Measurements from ENCODE around the gene COA4.
"Not testable (repeated sequence)": the region's sequence is repeated elsewhere in the genome, so short reads cannot be mapped to it uniquely, and the experiment has no call there.

COA4 gene

DNA sequence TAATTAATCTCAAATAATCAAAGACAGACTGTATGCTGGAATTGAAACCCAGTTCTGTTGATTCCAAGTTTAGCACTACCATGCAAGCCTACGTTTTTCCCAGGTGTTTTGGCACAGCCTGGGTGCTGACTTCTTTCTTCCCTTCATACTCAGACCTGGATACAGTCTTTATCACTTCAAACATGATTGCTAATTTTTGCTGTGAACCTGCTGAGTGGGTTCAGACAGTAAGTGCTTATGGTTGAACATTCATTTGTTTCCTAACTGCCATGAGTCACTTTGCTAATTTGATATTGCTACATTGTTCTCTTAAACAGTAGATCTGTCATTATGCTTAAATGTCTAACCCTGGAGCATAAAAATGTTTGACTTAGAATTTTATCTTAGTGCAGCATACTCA, 12.4 kb upstream of the COA4 start:
- no peak overlapping the region for H3K4me3 ChIP-seq (ENCODE audit: low read length)
- peaks cover 14% of the 10 kb centered on the region for H3K36me3 ChIP-seq (ENCODE audit: insufficient read depth, low read length)
- H3K4me2 ChIP-seq (ENCODE audit: low read length): no peak overlapping the region
- H3K9me3 ChIP-seq (replicated peaks; ENCODE audit: low read length): no peaks in the 10 kb centered on the region
- peaks cover 3% of the 10 kb centered on the region for H3K4me1 ChIP-seq (ENCODE audit: control insufficient read depth, insufficient read depth, low read length)
- no peak overlapping the region for H3K9ac ChIP-seq (ENCODE audit: low read depth, low read length)
- no peaks in the 10 kb centered on the region for H3K27me3 ChIP-seq (ENCODE audit: control insufficient read depth, insufficient read depth, low read length)

DNA sequence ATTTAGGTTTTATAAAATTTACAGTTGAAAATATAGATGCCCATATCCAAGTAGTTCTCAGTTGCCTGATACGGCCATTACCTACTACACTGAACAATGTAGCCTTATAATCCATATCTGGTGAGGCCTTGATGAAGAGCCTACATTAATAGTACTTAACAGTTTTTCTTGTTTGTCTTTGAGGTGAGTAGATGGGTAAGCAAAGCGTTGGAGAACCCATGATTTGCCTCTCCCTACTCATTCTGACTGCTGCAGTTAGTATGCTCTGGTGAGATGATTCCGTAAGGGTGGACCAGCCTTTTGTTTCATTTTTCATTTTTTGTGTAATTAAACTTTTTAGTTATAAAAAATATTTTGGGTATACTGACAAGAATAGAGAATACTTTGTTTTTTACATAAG, 11.6 kb upstream of the COA4 start:
- Histone ChIP-seq H3K4me2 (ENCODE audit: low read length) (no peak overlapping the region), H3K36me3 (ENCODE audit: insufficient read depth, low read length) (peaks cover 18% of the 10 kb centered on the region), H3K9me3 (replicated peaks; ENCODE audit: low read length) (no peaks in the 10 kb centered on the region), H3K27me3 (ENCODE audit: control insufficient read depth, insufficient read depth, low read length) (no peaks in the 10 kb centered on the region), H3K4me3 (ENCODE audit: low read length) (no peak overlapping the region), H3K9ac (ENCODE audit: low read depth, low read length) (no peak overlapping the region), H3K4me1 (ENCODE audit: control insufficient read depth, insufficient read depth, low read length) (peaks cover 3% of the 10 kb centered on the region)

DNA sequence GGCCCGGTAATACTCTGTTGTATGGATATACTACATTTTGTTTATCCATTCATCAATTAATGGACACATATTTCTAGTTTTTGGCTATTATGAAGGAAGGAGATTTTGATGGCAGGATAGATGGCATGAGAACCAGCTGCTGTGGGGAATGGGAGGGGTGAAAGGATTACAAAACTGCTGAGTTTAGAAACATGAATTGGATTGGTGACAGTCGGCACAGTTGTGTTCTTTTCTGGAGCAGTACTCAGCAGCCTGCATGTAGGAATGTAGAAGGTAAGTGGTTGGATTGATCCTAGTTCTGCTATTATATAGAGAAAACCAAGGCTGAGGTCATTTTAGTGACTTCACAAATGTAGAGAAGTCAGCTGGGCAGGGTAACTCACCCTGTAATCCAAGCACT, 7.2 kb upstream of the COA4 start:
- Histone ChIP-seq H3K9ac (ENCODE audit: low read depth, low read length) (no peak overlapping the region), H3K4me1 (ENCODE audit: control insufficient read depth, insufficient read depth, low read length) (no peaks in the 10 kb centered on the region), H3K36me3 (ENCODE audit: insufficient read depth, low read length) (peaks cover 8% of the 10 kb centered on the region), H3K27me3 (ENCODE audit: control insufficient read depth, insufficient read depth, low read length) (no peaks in the 10 kb centered on the region), H3K4me2 (ENCODE audit: low read length) (no peak overlapping the region), H3K4me3 (ENCODE audit: low read length) (no peak overlapping the region), H3K9me3 (replicated peaks; ENCODE audit: low read length) (no peaks in the 10 kb centered on the region)

DNA sequence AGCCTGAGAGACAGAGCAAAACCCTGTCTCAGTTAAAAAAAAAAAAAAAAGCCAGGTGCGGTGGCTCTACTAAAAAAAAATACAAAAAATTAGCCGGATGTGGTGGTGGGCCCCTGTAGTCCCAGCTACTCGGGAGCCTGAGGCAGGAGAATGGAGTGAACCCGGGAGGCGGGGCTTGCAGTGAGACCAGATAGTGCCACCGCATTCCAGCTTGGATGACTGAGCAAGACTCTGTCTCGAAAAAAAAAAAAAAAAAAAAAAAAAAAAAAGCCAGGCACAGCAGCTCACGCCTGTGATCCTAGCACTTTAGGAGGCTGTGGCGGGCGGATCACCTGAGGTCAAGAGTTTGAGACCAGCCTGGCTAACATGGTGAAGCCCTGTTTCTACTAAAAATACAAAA, 3.8 kb upstream of the COA4 start:
- H3K36me3 ChIP-seq (ENCODE audit: insufficient read depth, low read length); H3K9me3 ChIP-seq (replicated peaks; ENCODE audit: low read length); H3K4me1 ChIP-seq (ENCODE audit: control insufficient read depth, insufficient read depth, low read length); H3K9ac ChIP-seq (ENCODE audit: low read depth, low read length); H3K4me2 ChIP-seq (ENCODE audit: low read length); H3K4me3 ChIP-seq (ENCODE audit: low read length); H3K27me3 ChIP-seq (ENCODE audit: control insufficient read depth, insufficient read depth, low read length): not testable (repeated sequence)

DNA sequence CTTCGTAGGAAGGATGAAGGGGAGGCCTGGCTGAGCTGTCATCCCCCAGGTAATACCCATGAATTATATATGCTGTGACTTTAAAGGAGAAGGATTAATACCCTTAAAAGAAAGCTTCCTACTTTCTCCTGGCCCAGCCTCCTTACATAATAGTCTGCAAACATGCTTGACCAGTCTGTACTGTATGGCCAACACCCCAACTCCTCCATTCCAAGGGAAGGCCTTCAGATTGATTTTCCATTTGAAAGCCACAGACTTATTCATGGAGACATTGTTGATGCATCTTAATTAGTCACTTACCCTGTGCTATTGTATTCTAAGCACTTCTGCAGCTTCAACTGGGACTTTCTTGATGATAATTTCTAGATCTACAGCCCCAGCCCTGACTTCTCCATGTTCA, 2.1 kb upstream of the COA4 start:
- Histone ChIP-seq H3K4me2 (ENCODE audit: low read length) (no peak overlapping the region), H3K27me3 (ENCODE audit: control insufficient read depth, insufficient read depth, low read length) (no peaks in the 10 kb centered on the region), H3K4me1 (ENCODE audit: control insufficient read depth, insufficient read depth, low read length) (peaks cover 16% of the 10 kb centered on the region), H3K4me3 (ENCODE audit: low read length) (no peak overlapping the region), H3K36me3 (ENCODE audit: insufficient read depth, low read length) (peaks cover 10% of the 10 kb centered on the region), H3K9ac (ENCODE audit: low read depth, low read length) (no peak overlapping the region), H3K9me3 (replicated peaks; ENCODE audit: low read length) (no peaks in the 10 kb centered on the region)

DNA sequence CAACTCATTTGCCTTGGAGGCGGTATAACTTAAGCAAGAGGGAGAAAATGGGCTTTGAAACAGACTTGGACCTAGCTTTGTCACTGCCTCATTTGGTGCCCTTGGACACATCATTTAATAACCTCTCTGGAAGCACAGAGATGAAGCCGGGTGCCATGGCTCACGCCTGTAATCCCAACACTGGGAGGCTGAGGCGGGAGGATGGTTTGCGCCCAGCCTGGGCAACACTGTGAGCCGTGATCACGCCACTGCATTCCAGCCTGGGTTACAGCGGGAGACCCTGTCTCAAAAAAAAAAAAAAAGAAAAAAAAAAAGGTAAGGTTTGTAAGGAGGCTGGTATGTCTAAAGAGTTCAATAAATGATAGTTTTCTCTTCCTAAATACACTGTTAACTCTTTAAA, 806 bp downstream of the COA4 start:
- peak overlapping the region; percentile 87 for H3K4me3 ChIP-seq (ENCODE audit: low read length)
- peaks cover 25% of the 10 kb centered on the region for H3K36me3 ChIP-seq (ENCODE audit: insufficient read depth, low read length)
- H3K27me3 ChIP-seq (ENCODE audit: control insufficient read depth, insufficient read depth, low read length): no peaks in the 10 kb centered on the region
- H3K4me1 ChIP-seq (ENCODE audit: control insufficient read depth, insufficient read depth, low read length): peaks cover 25% of the 10 kb centered on the region
- peak overlapping the region; percentile 90 for H3K9ac ChIP-seq (ENCODE audit: low read depth, low read length)
- H3K9me3 ChIP-seq (replicated peaks; ENCODE audit: low read length): no peaks in the 10 kb centered on the region
- peak overlapping the region; percentile 80 for H3K4me2 ChIP-seq (ENCODE audit: low read length)

DNA sequence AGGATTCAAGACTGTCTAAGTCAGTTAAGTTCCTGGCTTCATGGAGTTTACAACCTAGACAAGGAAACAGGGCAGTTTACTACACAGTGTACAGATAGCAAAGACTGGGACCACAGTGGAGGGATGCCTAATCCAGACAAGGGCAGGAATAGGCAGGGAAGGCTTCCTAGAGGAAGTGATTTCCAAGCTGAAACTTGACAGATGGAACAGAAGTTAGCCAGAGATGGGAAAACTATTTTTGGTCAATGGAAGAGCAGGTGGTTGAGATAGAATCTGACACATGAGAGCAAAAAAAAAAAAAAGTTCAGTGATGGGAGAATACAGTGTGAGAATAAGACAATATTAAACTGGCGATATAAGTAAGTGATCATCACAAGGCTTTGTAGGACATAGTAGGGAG, 1.3 kb downstream of the COA4 start:
- Histone ChIP-seq H3K9me3 (replicated peaks; ENCODE audit: low read length) (no peaks in the 10 kb centered on the region), H3K27me3 (ENCODE audit: control insufficient read depth, insufficient read depth, low read length) (no peaks in the 10 kb centered on the region), H3K4me1 (ENCODE audit: control insufficient read depth, insufficient read depth, low read length) (peaks cover 25% of the 10 kb centered on the region), H3K4me2 (ENCODE audit: low read length) (peak overlapping the region; percentile 80), H3K36me3 (ENCODE audit: insufficient read depth, low read length) (peaks cover 26% of the 10 kb centered on the region), H3K4me3 (ENCODE audit: low read length) (peak overlapping the region; percentile 87), H3K9ac (ENCODE audit: low read depth, low read length) (peak overlapping the region; percentile 90)

DNA sequence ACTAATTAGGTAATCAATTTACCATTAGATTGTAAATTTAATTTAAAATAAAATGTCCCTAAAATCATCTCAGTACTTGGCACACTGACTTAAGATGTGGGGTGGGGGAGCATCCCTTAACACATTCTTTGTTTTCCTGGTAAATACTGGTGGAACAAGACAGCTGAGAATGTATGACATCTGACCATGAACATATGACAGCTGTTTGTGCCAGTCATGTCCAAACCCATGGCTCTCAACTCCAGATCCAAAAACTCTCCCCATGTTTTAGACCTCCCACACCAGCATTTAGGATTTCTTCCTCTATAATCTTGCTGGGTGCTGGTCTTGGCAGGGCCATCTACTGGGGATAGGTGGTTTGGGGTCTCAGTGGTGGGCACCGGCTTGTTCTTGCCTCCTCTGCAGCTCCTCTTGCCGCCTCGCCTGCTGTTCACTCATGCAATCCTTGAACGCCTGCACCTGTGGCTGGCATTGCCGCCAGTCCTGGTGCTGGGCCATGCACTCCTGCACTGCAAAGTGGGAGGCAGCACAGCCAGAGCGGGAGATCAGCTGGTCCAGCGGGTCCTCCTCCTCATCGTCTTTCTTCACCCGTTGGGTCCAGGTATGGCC, 3.8 kb downstream of the COA4 start:
- H3K4me2 ChIP-seq (ENCODE audit: low read length): peak overlapping the region; percentile 26
- H3K36me3 ChIP-seq (ENCODE audit: insufficient read depth, low read length): peaks cover 28% of the 10 kb centered on the region
- H3K27me3 ChIP-seq (ENCODE audit: control insufficient read depth, insufficient read depth, low read length): no peaks in the 10 kb centered on the region
- no peaks in the 10 kb centered on the region for H3K9me3 ChIP-seq (replicated peaks; ENCODE audit: low read length)
- H3K9ac ChIP-seq (ENCODE audit: low read depth, low read length): peak overlapping the region; percentile 20
- H3K4me1 ChIP-seq (ENCODE audit: control insufficient read depth, insufficient read depth, low read length): peaks cover 30% of the 10 kb centered on the region
- H3K4me3 ChIP-seq (ENCODE audit: low read length): peak overlapping the region; percentile 32

DNA sequence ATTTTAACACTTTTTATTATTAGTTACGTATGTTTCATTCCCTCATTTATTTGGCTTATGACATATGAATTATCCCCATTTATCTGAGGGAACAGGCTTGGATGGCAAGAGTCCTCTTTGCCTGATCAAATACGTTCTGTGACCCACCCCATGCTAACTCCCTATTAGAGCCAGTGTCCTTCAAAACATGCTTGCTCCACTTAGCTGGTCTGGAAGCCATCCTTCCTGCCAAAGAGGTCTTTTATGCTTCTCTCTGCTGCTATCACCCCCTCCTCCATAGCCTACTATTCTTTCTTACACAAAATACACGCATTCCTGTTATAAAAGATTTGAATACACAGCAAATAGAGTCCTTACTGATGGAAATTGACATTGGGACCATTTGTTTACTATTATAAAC, 6.4 kb downstream of the COA4 start:
- no peak overlapping the region for H3K9ac ChIP-seq (ENCODE audit: low read depth, low read length)
- H3K4me1 ChIP-seq (ENCODE audit: control insufficient read depth, insufficient read depth, low read length): peaks cover 36% of the 10 kb centered on the region
- no peak overlapping the region for H3K4me3 ChIP-seq (ENCODE audit: low read length)
- no peaks in the 10 kb centered on the region for H3K9me3 ChIP-seq (replicated peaks; ENCODE audit: low read length)
- H3K27me3 ChIP-seq (ENCODE audit: control insufficient read depth, insufficient read depth, low read length): no peaks in the 10 kb centered on the region
- no peak overlapping the region for H3K4me2 ChIP-seq (ENCODE audit: low read length)
- H3K36me3 ChIP-seq (ENCODE audit: insufficient read depth, low read length): peaks cover 25% of the 10 kb centered on the region

DNA sequence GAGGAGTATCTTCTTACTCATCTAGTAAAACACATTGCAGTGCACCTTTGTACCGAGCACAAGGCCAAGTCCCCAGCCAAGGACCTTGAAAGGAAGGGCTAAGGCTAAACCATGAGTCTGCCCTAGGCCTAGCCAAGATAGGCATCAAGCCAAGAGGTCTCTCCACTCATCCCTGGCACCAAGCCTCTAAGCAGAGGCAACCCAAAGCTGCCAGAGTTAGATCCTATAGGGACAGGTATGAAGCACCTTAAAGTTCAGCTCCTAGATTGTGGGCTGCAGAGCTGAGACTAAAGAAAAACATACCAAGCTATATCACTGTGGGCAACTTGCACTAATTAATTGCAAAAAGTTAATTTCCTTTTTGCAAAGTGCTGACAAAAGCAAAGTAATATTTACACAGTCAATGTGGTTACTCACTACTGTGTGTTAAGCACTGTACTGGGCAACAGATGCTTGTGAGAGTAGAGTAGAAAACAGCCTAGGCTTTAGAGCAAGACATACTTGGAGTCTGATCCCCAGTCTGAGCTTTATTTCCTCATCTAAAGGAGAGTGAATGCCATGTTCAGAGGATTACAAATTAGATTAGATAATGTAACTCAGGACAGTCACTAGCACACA, 7.2 kb downstream of the COA4 start:
- Histone ChIP-seq H3K4me2 (ENCODE audit: low read length) (no peak overlapping the region), H3K4me3 (ENCODE audit: low read length) (no peak overlapping the region)

DNA sequence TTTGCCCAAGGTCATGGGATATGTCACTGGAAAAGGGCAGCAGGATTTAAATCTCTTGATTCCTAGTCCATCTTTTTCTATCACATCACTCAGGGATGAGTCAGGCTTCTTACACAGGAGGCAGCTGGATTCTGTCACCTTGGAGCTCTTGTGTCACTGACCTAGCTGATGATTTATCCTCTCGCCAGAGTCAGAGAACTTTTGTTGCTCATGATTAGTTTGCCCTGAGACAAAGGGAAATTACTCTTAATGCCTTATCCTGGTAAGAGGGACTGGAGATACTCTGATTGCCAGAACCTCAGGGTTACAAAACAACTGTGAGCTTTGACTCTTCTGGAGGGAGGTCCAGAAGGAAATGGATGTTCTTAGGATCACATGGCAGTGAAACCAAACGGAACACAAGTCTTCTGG, 10.1 kb downstream of the COA4 start:
- peaks cover 17% of the 10 kb centered on the region for H3K4me1 ChIP-seq (ENCODE audit: control insufficient read depth, insufficient read depth, low read length)
- peak overlapping the region; percentile 54 for H3K9ac ChIP-seq (ENCODE audit: low read depth, low read length)
- no peak overlapping the region for H3K4me3 ChIP-seq (ENCODE audit: low read length)

More for the DNA sequence above, 7.2 kb downstream of the COA4 start:
- Histone ChIP-seq H3K4me1 (ENCODE audit: control insufficient read depth, insufficient read depth, low read length) (peaks cover 28% of the 10 kb centered on the region), H3K9ac (ENCODE audit: low read depth, low read length) (no peak overlapping the region), H3K36me3 (ENCODE audit: insufficient read depth, low read length) (peaks cover 19% of the 10 kb centered on the region), H3K27me3 (ENCODE audit: control insufficient read depth, insufficient read depth, low read length) (no peaks in the 10 kb centered on the region), H3K9me3 (replicated peaks; ENCODE audit: low read length) (no peaks in the 10 kb centered on the region)

DNA sequence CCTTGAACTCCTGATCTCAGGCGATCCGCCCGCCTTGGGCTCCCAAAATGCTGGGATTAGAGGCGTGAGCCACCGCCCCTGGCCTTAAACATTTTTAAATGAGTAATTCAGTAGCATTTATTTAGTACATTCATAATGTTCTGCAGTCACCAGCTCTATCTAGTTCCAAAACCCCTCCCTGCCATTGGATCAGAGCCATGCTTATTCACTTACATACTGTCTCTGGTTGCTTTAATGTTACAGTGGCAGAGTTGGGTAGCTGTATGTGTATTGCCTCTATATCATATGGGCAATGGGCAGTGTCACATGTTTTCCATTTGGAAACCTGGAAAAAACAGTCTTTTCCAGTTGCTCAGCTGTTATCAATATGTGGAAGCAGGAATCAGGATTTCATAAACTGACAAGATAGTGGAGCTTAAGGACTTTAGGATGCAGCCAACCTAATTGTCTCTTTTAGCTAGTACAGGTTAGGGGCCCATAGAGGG, 10.5 kb downstream of the COA4 start:
- Histone ChIP-seq H3K36me3 (ENCODE audit: insufficient read depth, low read length) (peaks cover 3% of the 10 kb centered on the region), H3K4me3 (ENCODE audit: low read length) (no peak overlapping the region), H3K4me2 (ENCODE audit: low read length) (peak overlapping the region; percentile 11), H3K27me3 (ENCODE audit: control insufficient read depth, insufficient read depth, low read length) (no peaks in the 10 kb centered on the region), H3K4me1 (ENCODE audit: control insufficient read depth, insufficient read depth, low read length) (peaks cover 17% of the 10 kb centered on the region), H3K9me3 (replicated peaks; ENCODE audit: low read length) (no peaks in the 10 kb centered on the region), H3K9ac (ENCODE audit: low read depth, low read length) (no peak overlapping the region)

More for the DNA sequence above, 10.1 kb downstream of the COA4 start:
- Histone ChIP-seq H3K36me3 (ENCODE audit: insufficient read depth, low read length) (peaks cover 6% of the 10 kb centered on the region), H3K4me2 (ENCODE audit: low read length) (peak overlapping the region; percentile 27), H3K27me3 (ENCODE audit: control insufficient read depth, insufficient read depth, low read length) (no peaks in the 10 kb centered on the region), H3K9me3 (replicated peaks; ENCODE audit: low read length) (no peaks in the 10 kb centered on the region)
